HepG2 (cell line): ENCODE measurements around the gene MAP1LC3B. TPM values are rescaled to one million over a fixed set of nuclear protein-coding genes. Genes with fewer than 3 reads are reported as not detected.
A peak's percentile ranks its signal among the peaks of the same experiment; 100 is the strongest.

Experiments used
- ATF6 ChIP-seq: sonication (generic); formaldehyde crosslinking; conservative IDR thresholded peaks from 2 replicates; pipeline ENCODE4 v1.4.0; 2020; ENCODE audit warnings: missing genetic modification reagents
- EEA1 ChIP-seq: sonication (generic); formaldehyde crosslinking; IDR thresholded peaks from 2 replicates; pipeline ENCODE4 v1.5.1; 2020; ENCODE audit warnings: mild to moderate bottlenecking, missing genetic modification reagents, borderline replicate concordance
- FOXA1 ChIP-seq, 2 experiments: fragments of 450-650 bp in 1 of 2; sonication (generic) in 1 of 2; formaldehyde crosslinking in 1 of 2; IDR thresholded peaks; 2 replicates each; pipeline versions ENCODE4 v1.4.0 to v1.6.1; 2016 to 2020; ENCODE audit warnings: missing genetic modification reagents in 1 of 2
- FOXP1 ChIP-seq, 2 experiments: fragments of 450-650 bp in 1 of 2; IDR thresholded peaks; 2 replicates each; pipeline ENCODE4 v1.6.1; 2017 to 2018; ENCODE audit warnings: antibody characterized with exemption in 1 of 2
- GATAD1 ChIP-seq: IDR thresholded peaks from 2 replicates; pipeline ENCODE4 v1.6.1; 2016; ENCODE audit warnings: missing genetic modification reagents, missing compliant biosample characterization
- HNF1B ChIP-seq: sonication (generic); formaldehyde crosslinking; IDR thresholded peaks from 2 replicates; pipeline ENCODE4 v1.5.1; 2020; ENCODE audit warnings: mild to moderate bottlenecking, moderate library complexity, missing genetic modification reagents
- IRX3 ChIP-seq: sonication (generic); formaldehyde crosslinking; IDR thresholded peaks from 2 replicates; pipeline ENCODE4 v1.8.1; 2023; ENCODE audit warnings: mild to moderate bottlenecking, low read depth, missing genetic modification reagents, borderline replicate concordance
- KLF9 ChIP-seq: IDR thresholded peaks from 2 replicates; pipeline ENCODE4 v1.6.1; 2016; ENCODE audit warnings: low read depth
- MZF1 ChIP-seq: sonication (generic); formaldehyde crosslinking; IDR thresholded peaks from 2 replicates; pipeline ENCODE4 v1.8.1; 2023; ENCODE audit warnings: mild to moderate bottlenecking, missing genetic modification reagents, borderline replicate concordance
- RBM39 ChIP-seq: fragments of 200-400 bp; formaldehyde crosslinking; IDR thresholded peaks from one replicate; pipeline ENCODE4 v1.6.1; 2018; ENCODE audit warnings: antibody characterized with exemption, mild to moderate bottlenecking, low read depth, low read length; ENCODE audit not compliant: poor library complexity, severe bottlenecking
- SALL2 ChIP-seq: sonication (generic); formaldehyde crosslinking; IDR thresholded peaks from 2 replicates; pipeline ENCODE4 v1.8.1; 2023; ENCODE audit warnings: mild to moderate bottlenecking, missing genetic modification reagents, inconsistent platforms
- TFAP4 ChIP-seq: sonication (generic); IDR thresholded peaks from 2 replicates; pipeline ENCODE4 v1.6.1; 2016; ENCODE audit warnings: low read depth, borderline replicate concordance
- TFDP2 ChIP-seq: sonication (generic); formaldehyde crosslinking; IDR thresholded peaks from 2 replicates; pipeline ENCODE4 v1.4.0; 2020; ENCODE audit warnings: missing genetic modification reagents
- ZKSCAN8 ChIP-seq: IDR thresholded peaks from 2 replicates; pipeline ENCODE4 v1.6.1; 2016; ENCODE audit warnings: borderline replicate concordance, missing genetic modification reagents, missing compliant biosample characterization
- ZNF124 ChIP-seq: sonication (generic); formaldehyde crosslinking; IDR thresholded peaks from 2 replicates; pipeline ENCODE4 v1.4.0; 2020; ENCODE audit warnings: missing genetic modification reagents
- ZNF20 ChIP-seq: sonication (generic); formaldehyde crosslinking; IDR thresholded peaks from 2 replicates; pipeline ENCODE4 v1.4.0; 2020; ENCODE audit warnings: mild to moderate bottlenecking, moderate library complexity, missing genetic modification reagents
- ZNF512B ChIP-seq: sonication (generic); formaldehyde crosslinking; IDR thresholded peaks from 2 replicates; pipeline ENCODE4 v1.5.1; 2020; ENCODE audit warnings: missing genetic modification reagents, mild to moderate bottlenecking, borderline replicate concordance
- ZNF672 ChIP-seq: sonication (generic); formaldehyde crosslinking; IDR thresholded peaks from 2 replicates; pipeline ENCODE4 v1.8.1; 2022; ENCODE audit warnings: missing genetic modification reagents
- ZNF768 ChIP-seq: sonication (generic); formaldehyde crosslinking; IDR thresholded peaks from 2 replicates; pipeline ENCODE4 v1.4.0; 2020; ENCODE audit warnings: missing genetic modification reagents
- ZNF816 ChIP-seq: sonication (generic); formaldehyde crosslinking; IDR thresholded peaks from 2 replicates; pipeline ENCODE4 v1.8.0; 2022; ENCODE audit warnings: missing genetic modification reagents, mild to moderate bottlenecking, borderline replicate concordance
- polyA plus RNA-seq, 8 experiments: library from polyadenylated mRNA; depleted of rRNA in 3 of 8; stranded (reverse) in 7 of 8; unstranded in 1 of 8; fragments of >200 nt; fragmentation: Illumina TruSeq in 4 of 8; extraction: Trizol in 4 of 8; gene quantifications; 2 replicates each; pipeline versions ENCODE4 v1.2.1 to v1.2.3, GENCODE V29; 2011 to 2016; ENCODE audit warnings: low read depth in 4 of 8, missing spikeins in 1 of 8, mixed read lengths in 1 of 8; ENCODE audit not compliant: insufficient read depth in 1 of 8
- total RNA-seq, 5 experiments: library from RNA; depleted of rRNA; stranded (reverse); fragments of >200 nt; fragmentation: Illumina TruSeq; extraction: Trizol; gene quantifications; 2 replicates each; pipeline ENCODE4 v1.2.3, GENCODE V29; 2016; ENCODE audit warnings: low read depth in 1 of 5

The MAP1LC3B gene
- total and polyA plus RNA-seq, 2 of the 13 experiments (the other 11 are each of a cell fraction or from before 2014, with no cell fraction given): 15.7 to 37.4 TPM

GRCh38 chr16:87391324-87391949 is 699 bp upstream of the MAP1LC3B start (continued):
- no peak for TF ChIP-seq ZNF512B (CRISPR knock-in tag)
- no peak for TF ChIP-seq TFAP4
- no peak; the same call in 1 of the 2 replicates for TF ChIP-seq KLF9
- TF ChIP-seq HNF1B: no peak
- no peak for TF ChIP-seq ATF6 (CRISPR knock-in tag)
- no peak for TF ChIP-seq SALL2 (CRISPR knock-in tag)
- peak; percentile 22 for TF ChIP-seq RBM39
- TF ChIP-seq ZNF768 (CRISPR knock-in tag): no peak
- TF ChIP-seq ZNF124 (CRISPR knock-in tag): 0 out of 2 replicates have a peak, but pooled peaks have one; percentile 32
- TF ChIP-seq ZKSCAN8 (CRISPR knock-in tag): no peak
- TF ChIP-seq GATAD1 (CRISPR knock-in tag): no peak
- TF ChIP-seq MZF1 (CRISPR knock-in tag): no peak
- TF ChIP-seq EEA1 (CRISPR knock-in tag): peak; percentile 16; the same call in 1 of the 2 replicates
- no peak for TF ChIP-seq ZNF672 (CRISPR knock-in tag)
- TF ChIP-seq ZNF20: no peak
- no peak; the same call in 1 of the 2 replicates for TF ChIP-seq TFDP2
- TF ChIP-seq FOXA1 (IDR thresholded peaks at IDR 0.05): no peak
- no peak for TF ChIP-seq FOXA1 (CRISPR knock-in tag; IDR thresholded peaks at IDR 0.05)
- 0 out of 2 replicates have a peak, but pooled peaks have one; percentile 73 for TF ChIP-seq IRX3 (CRISPR knock-in tag)
- peak; percentile 91 for TF ChIP-seq ZNF816
- TF ChIP-seq FOXP1 (IDR thresholded peaks at IDR 0.05): no peak
- TF ChIP-seq FOXP1 (CRISPR knock-in tag; IDR thresholded peaks at IDR 0.05): no peak
